Measurements from ENCODE around the gene ULK4.
"Not testable (repeated sequence)": the region's sequence is repeated elsewhere in the genome, so short reads cannot be mapped to it uniquely, and the experiment has no call there.

The ULK4 gene

DNA sequence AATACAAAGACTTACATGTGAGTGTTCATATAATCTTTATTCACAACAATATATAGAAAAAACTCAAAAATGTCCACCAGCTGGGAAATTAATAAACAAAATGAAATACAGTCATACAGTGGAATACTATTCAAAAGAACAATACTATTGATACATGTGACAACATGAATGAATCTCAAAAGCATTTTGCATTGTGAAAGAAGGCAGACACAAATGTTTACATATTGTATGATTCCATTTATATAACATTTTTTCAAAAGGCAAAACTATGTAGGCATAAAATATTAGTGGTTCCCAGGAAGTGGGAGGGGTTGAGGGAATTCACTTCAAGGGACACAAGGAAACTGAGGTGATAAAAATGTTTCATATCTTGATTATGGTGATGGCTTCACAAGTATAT, 459.4 kb downstream of the ULK4 start:
- no peak for DNase-seq (ENCODE audit: low read depth)

DNA sequence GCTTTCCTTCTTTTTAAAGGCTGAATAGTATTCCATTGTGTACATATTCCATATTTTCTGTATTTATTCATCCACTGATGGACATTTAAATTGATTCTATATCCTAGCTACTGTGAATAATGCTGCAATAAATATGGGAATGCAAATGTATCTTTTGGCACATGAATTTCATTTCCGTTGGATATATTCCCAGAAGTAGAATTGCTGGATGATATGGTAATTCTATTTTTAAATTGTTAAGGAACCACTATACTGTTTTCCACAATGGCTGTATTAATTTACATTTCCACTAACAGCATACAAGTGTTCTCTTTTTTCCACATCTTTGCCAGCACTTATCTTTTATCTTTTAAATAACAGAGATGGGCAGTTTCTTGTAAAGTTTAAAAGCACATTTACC, 459.9 kb downstream of the ULK4 start:
- no peak for DNase-seq (ENCODE audit: low read depth)

- DNase-seq (ENCODE audit: low read depth): no peak
These were observed 463.1 kb downstream of the ULK4 start for GRCh38 chr3:41498847-41499246.

- DNase-seq (ENCODE audit: low read depth): no peak
These were observed 471.5 kb downstream of the ULK4 start for GRCh38 chr3:41490360-41490759.

- no peak for DNase-seq (ENCODE audit: low read depth)
These were observed 472.7 kb downstream of the ULK4 start for GRCh38 chr3:41489231-41489630.

GRCh38 chr3:41488501-41488900, 473.4 kb downstream of the ULK4 start:
- DNase-seq (ENCODE audit: low read depth): no peak

- no peak for DNase-seq (ENCODE audit: low read depth)
These were observed 476.4 kb downstream of the ULK4 start for GRCh38 chr3:41485484-41485883.

DNA sequence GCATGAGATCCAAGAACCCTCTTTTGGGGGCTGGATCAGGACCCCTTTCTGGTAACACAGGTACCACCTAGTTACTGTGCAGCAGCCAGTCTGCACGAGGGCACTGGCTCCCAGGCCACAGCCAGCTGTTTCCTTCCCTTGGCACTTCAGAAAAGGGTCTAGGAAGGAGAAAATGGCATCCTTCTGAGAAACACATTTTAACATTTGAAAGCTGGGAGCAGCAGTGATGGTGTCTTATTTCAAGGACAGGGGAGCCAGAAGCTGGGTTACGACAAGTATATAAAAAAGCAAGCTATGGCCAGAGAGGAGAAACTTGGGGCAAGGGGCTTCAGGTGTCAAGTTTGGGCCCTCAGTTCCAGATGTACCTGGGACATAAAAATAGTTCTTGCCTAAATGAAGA, 479.8 kb downstream of the ULK4 start:
- DNase-seq (ENCODE audit: low read depth): no peak

GRCh38 chr3:41478278-41478677, 483.6 kb downstream of the ULK4 start:
- DNase-seq (ENCODE audit: low read depth): no peak

GRCh38 chr3:41477399-41478014, 484.4 kb downstream of the ULK4 start:
- no peak for DNase-seq (ENCODE audit: low read depth)

- no peak for DNase-seq (ENCODE audit: low read depth)
These were observed 492.8 kb downstream of the ULK4 start for GRCh38 chr3:41469083-41469482.

DNA sequence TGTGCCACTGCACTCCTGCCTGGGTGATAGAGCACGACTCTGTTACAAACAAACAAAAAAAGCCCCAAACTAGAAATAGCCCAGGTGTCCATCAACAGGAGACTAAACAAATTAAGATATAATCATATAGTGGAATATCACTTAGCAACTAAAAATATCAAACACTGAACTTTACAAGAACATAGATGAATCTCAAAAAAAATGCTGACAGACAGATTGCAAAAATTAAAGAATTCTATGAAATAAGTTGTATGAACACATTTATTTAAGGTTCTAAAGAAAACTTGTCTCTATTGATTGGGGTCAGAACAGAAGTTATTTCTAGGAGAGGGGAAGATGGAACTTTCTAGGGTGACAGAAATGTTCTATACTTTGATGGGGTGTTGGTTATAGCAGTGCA, 494.4 kb downstream of the ULK4 start:
- DNase-seq (ENCODE audit: low read depth): no peak

- no peak for DNase-seq (ENCODE audit: low read depth)
These were observed 497.0 kb downstream of the ULK4 start for GRCh38 chr3:41464858-41465257.

DNA sequence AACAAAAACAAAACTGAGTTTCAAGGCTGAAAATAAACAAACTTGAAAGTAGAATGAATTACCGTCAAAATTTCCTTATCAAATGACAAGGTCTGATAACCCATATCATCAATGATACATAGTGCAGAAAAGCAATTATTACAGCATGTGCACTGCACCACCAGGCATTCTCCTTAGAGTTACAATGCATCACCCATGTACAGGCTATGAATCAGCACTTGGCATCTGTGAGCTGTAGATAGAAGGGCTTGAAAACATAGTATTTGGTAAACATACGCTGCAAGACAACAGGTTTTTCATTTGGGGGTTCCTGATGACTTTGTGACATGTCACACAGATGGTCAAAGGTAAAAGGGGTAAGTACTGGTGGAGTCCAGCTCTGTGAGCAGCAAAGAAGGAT, 497.5 kb downstream of the ULK4 start:
- DNase-seq (ENCODE audit: low read depth): no peak

GRCh38 chr3:41462103-41462691, 499.7 kb downstream of the ULK4 start:
- DNase-seq (ENCODE audit: low read depth): no peak

GRCh38 chr3:41460736-41461135, 501.2 kb downstream of the ULK4 start:
- no peak for DNase-seq (ENCODE audit: low read depth)

- no peak for DNase-seq (ENCODE audit: low read depth)
These were observed 504.7 kb downstream of the ULK4 start for GRCh38 chr3:41457176-41457575.

DNA sequence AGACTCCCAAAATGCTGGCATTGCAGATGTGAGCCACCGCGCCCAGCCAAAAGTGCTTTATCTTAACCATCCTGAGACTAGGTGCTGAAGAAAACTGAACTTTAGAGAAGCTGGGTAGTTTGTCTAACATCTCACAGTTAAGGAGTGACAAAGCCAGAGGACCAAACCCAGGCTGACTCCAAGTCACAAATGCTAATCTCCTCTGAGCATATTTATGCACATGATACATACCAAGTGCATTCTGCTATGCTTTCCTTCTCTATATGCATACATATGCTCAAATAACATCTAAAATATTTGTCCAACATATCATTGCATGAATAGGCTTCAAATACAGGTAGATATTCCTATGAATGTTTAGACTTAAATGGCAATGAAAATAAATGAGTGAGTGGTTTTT, 505.7 kb downstream of the ULK4 start:
- DNase-seq (ENCODE audit: low read depth): no peak

DNA sequence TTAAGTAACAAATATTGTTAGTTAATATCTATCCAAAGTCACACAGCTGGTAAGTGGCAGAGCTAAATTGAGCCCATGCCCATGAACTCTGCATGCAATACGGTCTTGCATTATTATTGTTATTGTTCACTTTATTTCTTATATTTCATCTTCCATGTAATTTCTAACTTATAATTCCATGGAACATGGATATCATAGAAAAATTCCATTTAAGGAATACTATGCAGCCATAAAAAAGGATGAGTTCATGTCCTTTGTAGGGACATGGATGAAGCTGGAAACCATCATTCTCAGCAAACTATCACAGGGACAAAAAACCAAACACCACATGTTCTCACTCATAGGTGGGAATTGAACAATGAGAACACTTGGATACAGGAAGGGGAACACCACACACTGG, 508.3 kb downstream of the ULK4 start:
- not testable (repeated sequence) for DNase-seq (ENCODE audit: low read depth)

- no peak for DNase-seq (ENCODE audit: low read depth)
These were observed 511.3 kb downstream of the ULK4 start for GRCh38 chr3:41450416-41451231.

GRCh38 chr3:41448396-41448795, 513.5 kb downstream of the ULK4 start:
- no peak for DNase-seq (ENCODE audit: low read depth)

DNA sequence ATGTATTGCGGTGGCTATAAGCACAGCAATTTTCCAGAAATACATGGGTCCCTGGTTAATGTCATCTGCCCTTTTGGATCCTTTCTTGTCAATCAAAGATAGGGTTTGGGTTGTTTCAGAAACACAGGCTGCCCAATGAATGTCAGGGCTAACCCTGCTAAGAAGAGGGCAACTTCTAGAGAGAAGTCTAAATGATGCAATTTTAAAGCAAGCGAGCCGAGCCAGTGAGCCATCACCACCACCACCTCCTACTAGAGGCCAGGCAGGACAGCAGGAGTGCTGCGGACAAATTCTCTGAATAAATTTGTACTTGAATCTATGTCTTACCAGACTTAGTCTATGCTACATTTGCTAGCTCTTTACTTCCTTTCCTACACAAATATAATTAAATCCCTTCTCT, 514.2 kb downstream of the ULK4 start:
- no peak for DNase-seq (ENCODE audit: low read depth)

DNA sequence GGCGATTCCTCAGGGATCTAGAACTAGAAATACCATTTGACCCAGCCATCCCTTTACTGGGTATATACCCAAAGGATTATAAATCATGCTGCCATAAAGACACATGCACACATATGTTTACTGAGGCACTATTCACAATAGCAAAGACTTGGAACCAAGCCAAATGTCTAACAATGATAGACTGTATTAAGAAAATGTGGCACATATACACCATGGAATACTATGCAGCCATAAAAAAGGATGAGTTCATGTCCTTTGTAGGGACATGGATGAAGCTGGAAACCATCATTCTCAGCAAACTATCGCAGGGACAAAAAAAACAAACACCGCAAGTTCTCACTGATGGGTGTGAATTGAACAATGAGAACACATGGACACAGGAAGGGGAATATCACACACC, 515.6 kb downstream of the ULK4 start:
- DNase-seq (ENCODE audit: low read depth): not testable (repeated sequence)

Measured in HS-27A (cell line).